ENCODE data around the gene NMT1.

The NMT1 gene

GRCh38 chr17:45018848-45019711, 42.0 kb upstream of the NMT1 start:
- FAIRE-seq (no peak), DNase-seq (ENCODE audit: insufficient read length, low spot score) (no peak)
- peak; percentile 59 for TF ChIP-seq CTCF (IDR thresholded peaks at IDR 0.05; ENCODE audit: insufficient read depth, missing control alignments)

GRCh38 chr17:45020354-45021138, 40.6 kb upstream of the NMT1 start:
- FAIRE-seq, result no peak
- TF ChIP-seq CTCF (IDR thresholded peaks at IDR 0.05; ENCODE audit: insufficient read depth, missing control alignments), result no peak

GRCh38 chr17:45021607-45022287, 39.4 kb upstream of the NMT1 start:
- DNase-seq (ENCODE audit: insufficient read length, low spot score) (peak; percentile 75), FAIRE-seq (no peak)
- peak; percentile 75 for TF ChIP-seq CTCF (IDR thresholded peaks at IDR 0.05; ENCODE audit: insufficient read depth, missing control alignments)

More at GRCh38 chr17:45020354-45021138, 40.6 kb upstream of the NMT1 start:
- DNase-seq (ENCODE audit: insufficient read length, low spot score), result no peak

- no peak for FAIRE-seq
- DNase-seq (ENCODE audit: insufficient read length, low spot score), result no peak
- TF ChIP-seq CTCF (IDR thresholded peaks at IDR 0.05; ENCODE audit: insufficient read depth, missing control alignments), result no peak
Observed at GRCh38 chr17:45022288-45022648, 38.8 kb upstream of the NMT1 start.

GRCh38 chr17:45022655-45023339, 38.3 kb upstream of the NMT1 start:
- DNase-seq (ENCODE audit: insufficient read length, low spot score), result peak; percentile 97
- TF ChIP-seq CTCF (IDR thresholded peaks at IDR 0.05; ENCODE audit: insufficient read depth, missing control alignments), result no peak
- FAIRE-seq, result peak; percentile 85

- no peak for TF ChIP-seq CTCF (IDR thresholded peaks at IDR 0.05; ENCODE audit: insufficient read depth, missing control alignments)
- DNase-seq (ENCODE audit: insufficient read length, low spot score), result no peak
- FAIRE-seq, result no peak
Observed at GRCh38 chr17:45029096-45029495, 32.0 kb upstream of the NMT1 start.
